ENCODE results near the gene CYB5B. TPM values are rescaled to one million over a fixed set of nuclear protein-coding genes. Genes with fewer than 3 reads are reported as not detected.

CYB5B gene
- total RNA-seq, 1 experiment from 2014 or later, result 138 TPM

GRCh38 chr16:69471121-69471520, 46.7 kb downstream of the CYB5B start:
- no peak for DNase-seq (ENCODE audit: low read depth)
- in situ Hi-C loops (cut with HindIII; ENCODE audit: low pct_unique_long_range_greater_than_20kb, low sequenced_read_pairs), result no loop called here

- in situ Hi-C loops (cut with HindIII; ENCODE audit: low pct_unique_long_range_greater_than_20kb, low sequenced_read_pairs), result no loop called here
Observed at GRCh38 chr16:69474408-69474807, 50.0 kb downstream of the CYB5B start.

GRCh38 chr16:69476920-69477443, 52.6 kb downstream of the CYB5B start:
- in situ Hi-C loops (cut with HindIII; ENCODE audit: low pct_unique_long_range_greater_than_20kb, low sequenced_read_pairs), result no loop called here
- peak; percentile 91 for DNase-seq (ENCODE audit: low read depth)

More at GRCh38 chr16:69474408-69474807, 50.0 kb downstream of the CYB5B start:
- no peak for DNase-seq (ENCODE audit: low read depth)

- no peak for DNase-seq (ENCODE audit: low read depth)
- in situ Hi-C loops (cut with HindIII; ENCODE audit: low pct_unique_long_range_greater_than_20kb, low sequenced_read_pairs), result no loop called here
Observed at GRCh38 chr16:69477546-69477945, 53.1 kb downstream of the CYB5B start.

GRCh38 chr16:69478685-69479084, 54.3 kb downstream of the CYB5B start:
- in situ Hi-C loops (cut with HindIII; ENCODE audit: low pct_unique_long_range_greater_than_20kb, low sequenced_read_pairs), result no loop called here
- no peak for DNase-seq (ENCODE audit: low read depth)

DNA sequence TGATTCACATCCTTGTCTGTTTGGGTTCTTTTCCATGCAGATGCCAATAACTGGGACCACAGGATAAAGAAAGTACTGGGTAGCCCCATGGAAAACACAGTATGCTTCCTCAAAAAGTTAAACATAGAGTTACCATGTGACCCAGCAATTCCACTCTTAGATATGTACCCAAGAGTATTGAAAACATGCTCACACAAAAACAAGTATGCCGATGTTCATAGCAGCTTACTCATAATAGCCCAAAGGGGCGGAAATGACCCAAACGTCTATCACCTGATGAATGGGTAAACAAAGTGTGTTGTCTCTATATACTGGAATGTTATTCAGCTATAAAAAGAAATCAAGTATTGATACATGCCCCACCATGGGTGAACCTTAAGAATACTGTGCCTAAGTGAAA, 55.4 kb downstream of the CYB5B start:
- in situ Hi-C loops (cut with HindIII; ENCODE audit: low pct_unique_long_range_greater_than_20kb, low sequenced_read_pairs), result no loop called here

DNA sequence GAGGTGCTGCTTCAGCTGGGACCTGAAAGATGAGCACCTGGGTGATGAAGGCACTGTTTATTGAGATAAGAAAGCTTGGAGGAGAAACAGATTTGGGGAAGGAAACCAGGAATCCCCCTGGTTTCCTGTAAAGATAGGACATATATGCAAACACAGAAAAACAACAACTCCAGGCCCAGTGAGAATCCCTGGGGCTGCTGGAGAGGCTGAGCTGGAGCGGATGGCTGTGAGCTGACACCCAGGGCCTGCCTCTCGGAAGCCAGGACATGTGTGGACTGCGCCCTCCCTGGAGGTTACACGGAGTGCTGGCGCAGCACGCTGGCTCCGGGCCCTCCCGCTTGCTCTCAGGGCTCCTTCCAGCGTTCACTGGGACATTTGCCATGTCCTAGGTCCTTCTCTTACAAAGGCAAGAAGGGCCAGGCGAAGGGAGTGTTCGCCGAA, 57.5 kb downstream of the CYB5B start:
- DNase-seq (ENCODE audit: low read depth), result no peak
- in situ Hi-C loops (cut with HindIII; ENCODE audit: low pct_unique_long_range_greater_than_20kb, low sequenced_read_pairs), result no loop called here

More for the DNA sequence above, 55.4 kb downstream of the CYB5B start:
- no peak for DNase-seq (ENCODE audit: low read depth)

- DNase-seq (ENCODE audit: low read depth), result peak; percentile 82
- in situ Hi-C loops (cut with HindIII; ENCODE audit: low pct_unique_long_range_greater_than_20kb, low sequenced_read_pairs), result no loop called here
Observed at GRCh38 chr16:69482410-69482991, 58.1 kb downstream of the CYB5B start.

DNA sequence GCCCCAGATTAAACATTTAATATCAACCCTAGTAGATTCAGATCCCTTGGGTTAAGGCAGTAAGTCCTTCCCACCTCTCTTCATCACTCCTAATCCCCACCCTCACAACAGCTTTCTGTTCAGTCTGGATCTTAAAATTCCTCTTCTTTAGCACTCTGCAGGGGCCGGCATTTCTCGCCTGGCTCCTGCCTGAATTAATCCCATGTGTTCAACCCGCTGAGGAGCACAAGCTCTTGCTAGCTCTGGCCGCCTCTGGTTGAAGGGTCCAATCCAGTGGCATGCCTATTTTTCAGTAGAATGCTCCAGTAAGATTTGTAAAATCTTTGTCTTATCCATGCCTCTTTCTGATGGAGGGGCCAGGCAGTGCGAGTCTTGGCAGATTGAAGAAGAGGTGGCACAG, 59.2 kb downstream of the CYB5B start:
- in situ Hi-C loops (cut with HindIII; ENCODE audit: low pct_unique_long_range_greater_than_20kb, low sequenced_read_pairs), result no loop called here
- DNase-seq (ENCODE audit: low read depth), result no peak

GRCh38 chr16:69485361-69485760, 60.9 kb downstream of the CYB5B start:
- in situ Hi-C loops (cut with HindIII; ENCODE audit: low pct_unique_long_range_greater_than_20kb, low sequenced_read_pairs), result no loop called here
- DNase-seq (ENCODE audit: low read depth), result no peak

- in situ Hi-C loops (cut with HindIII; ENCODE audit: low pct_unique_long_range_greater_than_20kb, low sequenced_read_pairs), result no loop called here
- no peak for DNase-seq (ENCODE audit: low read depth)
Observed at GRCh38 chr16:69485816-69486215, 61.4 kb downstream of the CYB5B start.

- in situ Hi-C loops (cut with HindIII; ENCODE audit: low pct_unique_long_range_greater_than_20kb, low sequenced_read_pairs), result no loop called here
Observed at GRCh38 chr16:69486272-69486671, 61.9 kb downstream of the CYB5B start.

DNA sequence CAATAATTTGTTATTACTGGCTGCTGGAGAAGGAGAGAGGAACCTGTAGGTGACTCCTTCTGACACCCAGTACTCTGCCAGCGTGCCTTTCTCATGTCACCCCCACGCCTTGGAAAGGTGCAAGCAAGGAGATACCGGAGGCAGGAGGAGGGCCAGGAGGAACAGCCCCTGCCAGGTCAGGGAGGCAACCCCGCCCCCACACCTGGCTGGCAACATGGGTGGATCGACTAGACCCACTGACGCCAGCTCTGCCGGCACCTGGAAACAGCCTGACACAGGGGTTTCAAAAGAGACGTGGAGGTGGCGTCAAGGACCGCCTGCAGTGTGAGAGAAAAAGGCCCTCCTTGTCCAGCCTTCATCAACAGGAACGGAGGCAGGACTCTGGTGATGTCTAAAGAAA, 62.3 kb downstream of the CYB5B start:
- in situ Hi-C loops (cut with HindIII; ENCODE audit: low pct_unique_long_range_greater_than_20kb, low sequenced_read_pairs), result no loop called here
- no peak for DNase-seq (ENCODE audit: low read depth)

More at GRCh38 chr16:69486272-69486671, 61.9 kb downstream of the CYB5B start:
- no peak for DNase-seq (ENCODE audit: low read depth)

- no peak for DNase-seq (ENCODE audit: low read depth)
- in situ Hi-C loops (cut with HindIII; ENCODE audit: low pct_unique_long_range_greater_than_20kb, low sequenced_read_pairs), result no loop called here
Observed at GRCh38 chr16:69490707-69491324, 66.4 kb downstream of the CYB5B start.

DNA sequence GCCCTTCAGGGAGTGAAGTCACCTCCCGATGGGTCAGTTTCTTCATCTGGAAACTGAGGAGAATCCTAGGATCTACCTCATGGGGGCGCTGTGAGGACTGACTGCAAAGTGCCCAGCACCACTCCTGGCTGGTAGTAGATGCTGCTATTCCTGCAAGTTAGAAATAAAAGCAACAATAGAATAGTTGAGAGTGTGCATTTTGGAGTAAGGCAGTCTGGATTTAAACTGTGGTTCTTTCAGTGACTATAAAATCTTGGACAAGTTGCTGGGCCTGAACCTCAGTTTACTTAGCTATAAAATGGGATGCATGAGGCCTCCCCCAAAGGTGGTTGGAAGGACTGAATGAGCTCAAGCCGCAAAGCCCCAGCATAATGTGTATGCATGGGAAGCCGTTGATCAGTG, 70.6 kb downstream of the CYB5B start:
- in situ Hi-C loops (cut with HindIII; ENCODE audit: low pct_unique_long_range_greater_than_20kb, low sequenced_read_pairs), result no loop called here
- no peak for DNase-seq (ENCODE audit: low read depth)

GRCh38 chr16:69495821-69496220, 71.4 kb downstream of the CYB5B start:
- no peak for DNase-seq (ENCODE audit: low read depth)
- in situ Hi-C loops (cut with HindIII; ENCODE audit: low pct_unique_long_range_greater_than_20kb, low sequenced_read_pairs), result no loop called here

DNA sequence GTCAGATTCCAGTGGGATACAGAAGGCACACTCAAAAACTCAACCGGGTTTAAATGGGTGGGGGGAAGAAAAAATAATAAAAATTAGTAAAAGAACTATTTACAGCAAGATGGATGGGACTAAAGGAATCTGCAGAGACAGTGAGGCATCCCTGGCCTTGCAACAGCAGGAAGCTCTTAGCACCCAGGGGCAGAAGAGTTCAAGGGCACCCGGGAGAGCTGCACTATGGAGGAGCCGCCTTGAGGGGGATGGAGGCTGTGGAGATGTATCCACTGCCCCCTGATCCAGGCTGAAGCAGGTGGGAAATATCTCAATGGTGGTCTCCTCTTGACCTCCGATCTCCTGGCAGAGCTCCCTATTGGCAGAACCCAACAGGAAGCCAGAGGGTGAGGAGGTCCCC, 72.0 kb downstream of the CYB5B start:
- in situ Hi-C loops (cut with HindIII; ENCODE audit: low pct_unique_long_range_greater_than_20kb, low sequenced_read_pairs), result no loop called here
- no peak for DNase-seq (ENCODE audit: low read depth)

DNA sequence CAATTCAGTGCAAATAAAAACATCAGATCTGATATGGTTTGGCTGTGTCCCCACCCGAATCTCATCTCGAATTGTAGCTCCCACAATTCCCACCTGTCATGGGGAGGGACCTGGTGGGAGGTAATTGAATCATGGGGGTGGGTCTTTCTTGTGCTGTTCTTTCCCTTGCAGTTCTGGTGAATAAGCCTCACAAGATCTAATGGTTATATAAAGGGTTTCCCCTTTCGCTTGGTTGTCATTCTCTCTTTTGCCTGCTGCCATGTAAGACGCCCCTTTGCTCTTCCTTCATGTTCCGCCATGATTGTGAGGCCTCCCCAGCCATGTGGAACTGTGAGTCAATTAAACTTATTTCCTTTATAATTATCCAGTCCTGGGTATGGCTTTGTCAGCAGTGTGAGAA, 72.5 kb downstream of the CYB5B start:
- no peak for DNase-seq (ENCODE audit: low read depth)
- in situ Hi-C loops (cut with HindIII; ENCODE audit: low pct_unique_long_range_greater_than_20kb, low sequenced_read_pairs), result no loop called here

DNA sequence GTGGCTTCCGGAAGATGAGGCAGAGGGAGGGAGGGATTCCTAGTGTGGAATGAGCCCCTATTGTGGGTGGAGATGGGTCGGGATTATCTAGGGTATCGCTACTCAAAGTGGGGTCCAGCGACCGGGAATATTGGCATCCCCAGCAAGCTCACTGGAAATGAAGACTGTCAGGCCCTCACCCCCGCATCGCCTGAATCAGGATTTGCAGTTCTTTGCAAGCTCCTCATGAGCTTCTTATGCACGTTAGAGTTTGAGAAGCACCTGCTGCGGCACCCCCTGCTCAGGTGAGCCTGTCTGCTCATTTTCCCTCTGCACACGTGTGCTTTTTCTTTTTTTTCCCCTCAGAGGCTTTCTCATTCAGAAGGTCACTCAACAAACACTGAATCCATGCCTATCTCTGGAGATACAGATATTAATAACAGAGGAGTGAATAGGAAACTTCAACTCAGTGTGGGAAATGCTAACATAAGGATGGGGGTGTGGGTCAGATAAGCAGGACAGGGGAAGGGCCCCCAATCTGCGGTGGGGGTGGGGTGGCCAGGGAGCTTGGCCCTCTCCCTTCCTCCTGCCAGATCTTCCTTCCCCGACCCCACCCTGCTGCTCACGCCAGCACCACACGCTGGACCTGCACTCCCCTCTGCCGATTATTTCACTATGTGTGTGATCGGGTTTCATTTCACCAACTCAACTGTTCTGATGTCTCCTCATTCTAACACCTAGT, 73.6 kb downstream of the CYB5B start:
- no peak for DNase-seq (ENCODE audit: low read depth)
- in situ Hi-C loops (cut with HindIII; ENCODE audit: low pct_unique_long_range_greater_than_20kb, low sequenced_read_pairs), result no loop called here

Data from Caki2 (cell line).